Measurements from ENCODE around the gene EYA4. TPM values are rescaled to one million over a fixed set of nuclear protein-coding genes. Genes with fewer than 3 reads are reported as not detected.

Gene EYA4
- total RNA-seq, 1 donor from 2014 or later = 21.4 TPM

- no peak for DNase-seq (ENCODE audit: low spot score in 2 of 2, unreplicated experiment in 2 of 2)
- TF ChIP-seq, protein P1, sequence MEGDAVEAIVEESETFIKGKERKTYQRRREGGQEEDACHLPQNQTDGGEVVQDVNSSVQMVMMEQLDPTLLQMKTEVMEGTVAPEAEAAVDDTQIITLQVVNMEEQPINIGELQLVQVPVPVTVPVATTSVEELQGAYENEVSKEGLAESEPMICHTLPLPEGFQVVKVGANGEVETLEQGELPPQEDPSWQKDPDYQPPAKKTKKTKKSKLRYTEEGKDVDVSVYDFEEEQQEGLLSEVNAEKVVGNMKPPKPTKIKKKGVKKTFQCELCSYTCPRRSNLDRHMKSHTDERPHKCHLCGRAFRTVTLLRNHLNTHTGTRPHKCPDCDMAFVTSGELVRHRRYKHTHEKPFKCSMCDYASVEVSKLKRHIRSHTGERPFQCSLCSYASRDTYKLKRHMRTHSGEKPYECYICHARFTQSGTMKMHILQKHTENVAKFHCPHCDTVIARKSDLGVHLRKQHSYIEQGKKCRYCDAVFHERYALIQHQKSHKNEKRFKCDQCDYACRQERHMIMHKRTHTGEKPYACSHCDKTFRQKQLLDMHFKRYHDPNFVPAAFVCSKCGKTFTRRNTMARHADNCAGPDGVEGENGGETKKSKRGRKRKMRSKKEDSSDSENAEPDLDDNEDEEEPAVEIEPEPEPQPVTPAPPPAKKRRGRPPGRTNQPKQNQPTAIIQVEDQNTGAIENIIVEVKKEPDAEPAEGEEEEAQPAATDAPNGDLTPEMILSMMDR (IDR thresholded peaks at IDR 0.05; ENCODE audit: unreplicated experiment) = no peak
- H3K36me3 Mint-ChIP-seq = no peaks in the 10 kb centered on the region
- H3K9me3 Mint-ChIP-seq = peaks cover 4% of the 10 kb centered on the region
- H3K27me3 Mint-ChIP-seq (ENCODE audit: low read depth) = no peaks in the 10 kb centered on the region
- H3K27ac Mint-ChIP-seq = no peak overlapping the region
- peaks cover 2% of the 10 kb centered on the region for H3K4me1 Mint-ChIP-seq
- no peak overlapping the region for H3K4me3 Mint-ChIP-seq
Measured at GRCh38 chr6:133339543-133340384, 98.6 kb downstream of the EYA4 start.

DNA sequence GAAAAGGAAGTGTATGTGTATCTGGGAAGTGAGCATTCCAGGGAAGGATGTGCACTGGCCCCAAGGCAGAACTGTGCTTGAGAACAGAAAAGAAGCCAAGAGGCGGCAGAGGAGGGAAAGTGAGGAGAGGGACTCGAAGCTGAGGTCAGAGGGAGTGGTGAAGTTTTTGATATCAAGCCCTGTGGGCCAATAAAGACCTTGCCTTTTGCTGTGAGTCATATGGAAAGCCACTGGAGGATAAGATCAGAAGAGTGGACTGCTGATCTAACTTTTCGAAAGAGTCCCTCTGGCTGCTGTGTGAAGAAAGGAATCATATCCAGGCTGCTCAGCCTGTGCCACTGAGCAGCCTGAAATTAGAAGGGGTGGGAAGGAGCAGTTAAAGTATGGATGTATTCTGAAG lies 99.4 kb downstream of the EYA4 start:
- Mint-ChIP-seq H3K27ac (no peak overlapping the region), H3K4me1 (peaks cover 2% of the 10 kb centered on the region), H3K36me3 (no peaks in the 10 kb centered on the region), H3K9me3 (peaks cover under 1% of the 10 kb centered on the region), H3K4me3 (no peak overlapping the region), H3K27me3 (ENCODE audit: low read depth) (no peaks in the 10 kb centered on the region)
- TF ChIP-seq, protein P1 (IDR thresholded peaks at IDR 0.05; ENCODE audit: unreplicated experiment) = no peak
- no peak for DNase-seq (ENCODE audit: low spot score in 2 of 2, unreplicated experiment in 2 of 2)

DNA sequence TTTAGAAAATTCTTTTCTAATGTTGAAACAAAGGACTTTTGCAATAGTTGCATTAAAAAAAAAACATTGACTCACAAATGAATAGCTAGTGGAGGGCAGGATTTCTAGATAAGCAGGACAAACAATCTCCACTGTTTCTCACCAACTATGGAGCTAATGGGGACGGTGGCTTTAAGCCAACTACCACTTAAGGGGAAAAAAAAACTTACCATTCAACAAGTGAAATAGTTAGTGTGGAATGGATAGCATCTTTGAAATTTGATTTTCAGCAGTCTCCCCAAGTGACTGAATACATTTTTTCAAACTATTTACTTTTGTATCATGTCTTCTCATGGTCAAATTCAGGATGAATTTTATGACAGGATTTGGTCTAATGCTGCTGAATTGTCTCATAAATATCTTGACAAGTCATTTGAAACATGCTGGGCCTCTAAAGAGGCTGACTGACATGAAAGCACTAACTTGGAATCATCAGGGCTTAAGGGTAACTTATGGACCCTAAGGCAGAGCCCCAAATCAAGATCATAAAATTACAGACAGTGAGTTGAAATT lies 100.5 kb downstream of the EYA4 start:
- H3K4me1 Mint-ChIP-seq = peaks cover 5% of the 10 kb centered on the region
- TF ChIP-seq, protein P1 (IDR thresholded peaks at IDR 0.05; ENCODE audit: unreplicated experiment) = no peak
- H3K27ac Mint-ChIP-seq = peak overlapping the region; percentile 81
- no peaks in the 10 kb centered on the region for H3K9me3 Mint-ChIP-seq
- H3K4me3 Mint-ChIP-seq = no peak overlapping the region
- no peaks in the 10 kb centered on the region for H3K27me3 Mint-ChIP-seq (ENCODE audit: low read depth)
- no peaks in the 10 kb centered on the region for H3K36me3 Mint-ChIP-seq
- DNase-seq (ENCODE audit: low spot score in 2 of 2, unreplicated experiment in 2 of 2) = no peak

GRCh38 chr6:133343220-133343619 lies 102.1 kb downstream of the EYA4 start:
- Mint-ChIP-seq H3K9me3 (no peaks in the 10 kb centered on the region), H3K36me3 (no peaks in the 10 kb centered on the region), H3K27ac (peak overlapping the region; percentile 10), H3K27me3 (ENCODE audit: low read depth) (no peaks in the 10 kb centered on the region), H3K4me3 (no peak overlapping the region), H3K4me1 (peaks cover 12% of the 10 kb centered on the region)
- DNase-seq (ENCODE audit: low spot score in 2 of 2, unreplicated experiment in 2 of 2) = no peak
- TF ChIP-seq, protein P1 (IDR thresholded peaks at IDR 0.05; ENCODE audit: unreplicated experiment) = no peak

GRCh38 chr6:133348846-133349245 lies 107.7 kb downstream of the EYA4 start:
- peaks cover 15% of the 10 kb centered on the region for H3K9me3 Mint-ChIP-seq
- no peak overlapping the region for H3K4me3 Mint-ChIP-seq
- DNase-seq (ENCODE audit: low spot score in 2 of 2, unreplicated experiment in 2 of 2) = no peak
- peak overlapping the region; percentile 4 for H3K27ac Mint-ChIP-seq
- peaks cover 20% of the 10 kb centered on the region for H3K4me1 Mint-ChIP-seq
- no peaks in the 10 kb centered on the region for H3K27me3 Mint-ChIP-seq (ENCODE audit: low read depth)
- TF ChIP-seq, protein P1 (IDR thresholded peaks at IDR 0.05; ENCODE audit: unreplicated experiment) = no peak
- peaks cover 4% of the 10 kb centered on the region for H3K36me3 Mint-ChIP-seq
